Lower leg skin (tissue), 4 donors: ENCODE data around the gene GTF2F2. TPM values are rescaled to one million over a fixed set of nuclear protein-coding genes. Genes with fewer than 3 reads are reported as not detected.

Source experiments
- DNase-seq, 2 donors: peaks; one replicate each; pipeline ENCODE4 v3.0.0-alpha.2; 2019; ENCODE audit warnings: low spot score in 2 of 2
- H3K4me3 ChIP-seq: fragments of 200-600 bp; sonication (generic); 2 replicates; pipeline ENCODE4 v1.5.1; 2017; ENCODE audit warnings: mild to moderate bottlenecking, low read depth; ENCODE audit not compliant: poor library complexity, severe bottlenecking
- CTCF ChIP-seq, 3 donors: fragments of 450-650 bp; IDR thresholded peaks; one replicate each; pipeline ENCODE4 v1.5.1; 2016; ENCODE audit warnings: antibody characterized with exemption in 3 of 3, mild to moderate bottlenecking in 3 of 3, moderate library complexity in 2 of 3
- POLR2A ChIP-seq, 2 donors: fragments of 450-650 bp; IDR thresholded peaks; one replicate each; pipeline ENCODE4 v1.6.1; 2016 to 2017; ENCODE audit warnings: antibody characterized with exemption in 2 of 2, mild to moderate bottlenecking in 1 of 2, moderate library complexity in 1 of 2
- WGBS, 2 donors: methylation state at CpG; one replicate each; pipeline ENCODE4 v1.1.5; 2018; 5-methylcytosine and 5-hydroxymethylcytosine counted together
- intact Hi-C: fragments of 100-400 bp; cut with DNase I; formaldehyde crosslinking; loops from one replicate; pipeline ENCODE4 v1.15.0; 2023; ENCODE audit warnings: low total_unique reads
- total RNA-seq, 4 donors: library from RNA; depleted of rRNA; stranded (reverse); fragments of >200 nt; gene quantifications; one replicate each; pipeline ENCODE4 v1.1.0, GENCODE V29; 2016

Gene GTF2F2
- total RNA-seq, 4 donors from 2014 or later, result 35.6 to 52.4 (median 45.3) TPM

- 91 to 92% methylated on average over 4 of the region's 4 CpGs for WGBS, 2 donors
These were observed 111.0 kb downstream of the GTF2F2 start for GRCh38 chr13:45231305-45231704.

GRCh38 chr13:45231722-45232121 lies 111.4 kb downstream of the GTF2F2 start:
- TF ChIP-seq POLR2A (IDR thresholded peaks at IDR 0.05) (no peak), CTCF (IDR thresholded peaks at IDR 0.05) (no peak)
- H3K4me3 ChIP-seq, result no peak overlapping the region
- intact Hi-C loops, result no loop called here
- DNase-seq, result no peak
- WGBS, 2 donors, result 14 to 18% methylated on average over 1 of the region's 1 CpG

More at GRCh38 chr13:45231305-45231704, 111.0 kb downstream of the GTF2F2 start:
- no peak for DNase-seq
- intact Hi-C loops, result no loop called here
- no peak overlapping the region for H3K4me3 ChIP-seq
- TF ChIP-seq POLR2A (IDR thresholded peaks at IDR 0.05) (no peak), CTCF (IDR thresholded peaks at IDR 0.05) (no peak)

GRCh38 chr13:45232591-45232990 lies 112.3 kb downstream of the GTF2F2 start:
- DNase-seq, result no peak
- TF ChIP-seq POLR2A (IDR thresholded peaks at IDR 0.05) (no peak), CTCF (IDR thresholded peaks at IDR 0.05) (no peak)
- no peak overlapping the region for H3K4me3 ChIP-seq
- WGBS, 2 donors, result 93 to 97% methylated on average over 2 of the region's 2 CpGs
- intact Hi-C loops, result no loop called here

- no peak for DNase-seq
- no peak overlapping the region for H3K4me3 ChIP-seq
- TF ChIP-seq CTCF (IDR thresholded peaks at IDR 0.05), result no peak
- TF ChIP-seq POLR2A (IDR thresholded peaks at IDR 0.05), result no peak
- WGBS, 2 donors, result 58 to 61% methylated on average over 4 of the region's 4 CpGs
- intact Hi-C loops, result no loop called here
These were observed 118.9 kb downstream of the GTF2F2 start for GRCh38 chr13:45238945-45239795.

- intact Hi-C loops, result no loop called here
- H3K4me3 ChIP-seq, result no peak overlapping the region
- no peak for TF ChIP-seq POLR2A (IDR thresholded peaks at IDR 0.05)
- TF ChIP-seq CTCF (IDR thresholded peaks at IDR 0.05), result no peak
- DNase-seq, result no peak
These were observed 119.8 kb downstream of the GTF2F2 start for GRCh38 chr13:45240143-45240542.
